COLO668 (cell line): ENCODE measurements around the gene GMEB2.
A peak's percentile ranks its signal among the peaks of the same experiment; 100 is the strongest.

Experiments used
- DNase-seq: peaks from one replicate; lab custom pipeline; 2025; ENCODE audit not compliant: unreplicated experiment; lab: John Stamatoyannopoulos, UW

The GMEB2 gene

DNA sequence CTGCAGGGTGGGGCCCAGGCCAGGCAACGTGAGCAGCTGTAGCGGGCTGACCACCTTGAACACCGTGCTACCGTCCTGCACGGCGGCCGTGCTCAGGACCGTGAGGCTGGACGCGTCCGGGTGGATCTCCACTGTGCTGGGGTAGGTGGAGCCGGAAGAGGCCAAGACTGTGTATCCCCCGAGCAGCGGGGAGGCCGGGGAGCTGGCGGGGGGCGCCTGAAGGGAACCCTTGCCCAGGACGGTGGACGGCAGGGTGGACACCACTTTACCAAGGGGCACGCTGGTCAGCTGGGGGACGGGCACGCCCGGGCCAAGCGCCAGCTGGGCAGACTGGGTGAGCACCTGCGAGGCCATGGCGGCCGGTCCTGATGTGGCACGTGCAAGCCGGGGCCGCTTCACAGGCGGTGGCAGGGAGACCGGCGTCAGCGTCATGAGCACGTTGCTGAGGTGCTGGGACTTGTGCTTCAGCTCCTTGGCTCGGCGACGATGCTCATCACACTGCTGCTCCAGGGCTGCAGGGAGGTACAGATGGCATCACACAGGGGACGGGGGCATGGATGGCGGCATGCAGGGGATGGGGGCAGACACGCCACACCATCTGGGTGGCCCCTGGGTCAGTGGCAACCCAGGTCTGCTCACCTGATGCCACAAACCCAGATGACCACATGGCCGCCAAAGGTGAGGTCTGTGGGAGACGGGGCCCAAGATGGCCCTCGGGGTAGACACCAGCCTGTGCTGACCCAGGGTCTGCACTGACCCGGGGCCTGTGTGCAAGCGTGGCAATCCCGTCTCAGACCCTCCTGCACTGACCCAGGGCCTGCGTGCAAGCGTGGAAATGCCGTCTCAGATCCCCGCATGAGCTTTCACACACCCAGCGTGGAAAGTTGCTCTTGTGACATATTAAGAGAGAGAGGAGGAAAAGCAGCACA lies 36.4 kb downstream of the GMEB2 start:
- DNase-seq = no peak

DNA sequence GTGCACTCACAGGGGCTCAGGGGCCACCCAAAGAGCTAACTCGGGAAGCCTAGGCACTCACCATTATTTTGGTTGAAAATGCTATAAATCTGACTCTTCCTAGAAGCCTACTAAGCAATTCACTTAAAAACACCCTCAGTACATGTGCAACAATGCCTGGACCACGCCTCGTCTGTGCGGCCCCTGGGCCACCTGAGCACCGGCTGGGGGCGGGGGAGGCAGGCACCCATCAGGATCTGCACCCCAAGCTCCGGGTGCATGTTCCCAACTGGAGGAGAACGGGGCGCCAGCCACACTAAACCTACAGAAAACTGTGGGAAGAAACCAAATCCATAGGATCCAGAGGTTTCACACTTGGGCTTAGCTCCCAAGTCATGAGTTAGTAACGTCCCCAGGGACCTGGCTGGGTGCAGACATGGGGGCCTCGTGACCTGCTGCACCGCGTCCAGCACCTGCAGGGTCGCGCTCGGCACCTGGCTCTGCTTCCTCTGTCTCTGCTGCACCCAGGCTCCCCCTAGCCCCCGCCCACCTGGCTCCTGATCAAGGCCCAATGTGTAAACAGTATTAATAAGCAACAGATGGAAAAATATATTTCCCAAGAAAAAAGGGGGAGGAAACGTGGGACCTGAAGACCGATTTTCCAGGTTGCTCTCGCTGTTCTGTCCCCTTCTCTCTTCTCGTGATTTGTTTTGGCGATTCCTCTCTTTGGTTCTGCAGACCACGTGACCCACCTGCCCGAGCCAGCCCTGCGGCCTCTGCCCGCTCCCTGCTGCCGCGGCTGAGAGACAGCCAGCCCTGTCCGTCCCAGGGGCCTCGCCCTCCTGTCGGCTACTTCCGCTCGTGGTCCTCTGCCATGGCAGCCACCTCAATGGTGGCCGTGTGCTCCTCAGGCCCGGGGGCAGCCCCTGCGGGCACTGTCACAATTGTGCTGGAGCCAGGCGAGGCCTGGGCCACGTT lies 37.4 kb downstream of the GMEB2 start:
- no peak for DNase-seq

DNA sequence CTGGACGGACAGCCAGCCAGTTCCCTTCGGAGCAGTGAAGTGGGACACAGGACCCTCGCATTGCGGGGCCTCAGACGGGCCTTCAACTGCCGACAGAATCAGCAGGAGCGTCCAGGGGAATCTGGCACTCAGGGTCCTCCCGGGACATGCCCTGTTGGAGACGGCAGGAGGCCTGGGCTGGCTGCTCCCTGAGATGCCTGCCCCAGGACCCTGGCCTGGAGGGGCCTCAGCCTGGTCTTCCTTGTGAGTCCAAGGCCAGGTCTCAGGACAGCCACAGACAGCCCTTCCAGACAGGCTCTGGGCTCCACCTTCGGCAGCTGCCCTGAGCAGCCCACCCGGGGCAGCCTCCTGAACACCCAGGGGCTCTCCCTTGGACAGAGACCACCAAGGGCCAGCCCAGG lies 38.3 kb downstream of the GMEB2 start:
- DNase-seq = no peak

DNA sequence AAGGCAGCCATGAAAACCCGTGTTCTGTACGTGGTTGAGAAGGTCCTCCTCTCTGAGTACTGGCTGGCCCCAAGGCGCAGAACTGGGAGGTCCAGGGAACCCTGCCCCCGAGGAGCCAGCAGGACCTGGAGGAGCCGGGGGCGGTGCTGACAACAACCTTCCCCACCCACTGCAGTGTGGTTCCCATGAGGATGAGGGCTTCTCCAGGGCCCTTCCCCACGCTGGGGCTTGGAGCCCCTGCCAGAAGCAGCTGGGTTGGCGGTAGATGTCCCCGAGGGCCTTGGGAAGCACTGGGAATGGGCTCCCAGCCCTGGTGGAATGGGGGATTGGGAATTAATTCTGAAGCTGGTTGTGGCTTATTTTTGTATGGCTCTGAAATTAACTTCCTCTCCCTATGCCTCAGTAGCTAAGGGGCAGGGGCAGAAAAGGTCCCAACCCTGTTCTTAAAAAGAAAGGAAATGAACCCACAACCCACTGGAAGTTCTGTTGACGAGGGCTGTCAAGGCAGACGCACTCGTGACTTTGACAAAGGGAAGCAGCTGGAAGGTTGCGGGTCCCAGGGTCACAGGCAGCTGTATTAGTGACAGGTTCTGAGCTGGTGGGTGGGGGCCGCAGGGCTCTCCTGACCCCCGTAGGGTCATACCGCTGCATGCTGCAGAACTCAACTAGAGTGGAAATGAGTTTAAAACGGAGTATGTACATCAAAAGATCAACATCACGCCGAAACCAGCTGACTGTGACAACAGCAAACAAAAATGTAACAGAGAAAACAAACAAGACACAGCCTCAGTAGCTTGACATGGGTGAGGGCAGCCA lies 38.9 kb downstream of the GMEB2 start:
- no peak for DNase-seq

DNA sequence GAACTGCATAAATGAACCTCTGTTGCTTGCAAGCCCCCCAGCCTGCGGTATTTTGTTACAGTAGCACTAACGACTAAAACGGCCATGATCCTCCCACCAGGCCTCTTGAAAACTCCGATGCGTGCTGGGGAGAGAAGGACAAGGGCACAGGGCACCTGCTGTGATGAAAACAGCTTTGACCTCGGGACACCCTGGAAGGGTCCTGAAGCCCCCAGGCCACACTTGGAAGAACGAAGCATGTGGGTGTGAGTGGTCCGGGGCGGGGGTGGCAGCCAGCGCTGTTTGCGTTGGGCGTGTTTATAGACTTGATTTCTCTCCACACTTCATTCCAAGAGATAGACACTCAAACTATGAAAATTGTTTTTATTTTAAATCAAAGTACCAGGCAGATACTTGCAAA lies 39.6 kb downstream of the GMEB2 start:
- DNase-seq = no peak

DNA sequence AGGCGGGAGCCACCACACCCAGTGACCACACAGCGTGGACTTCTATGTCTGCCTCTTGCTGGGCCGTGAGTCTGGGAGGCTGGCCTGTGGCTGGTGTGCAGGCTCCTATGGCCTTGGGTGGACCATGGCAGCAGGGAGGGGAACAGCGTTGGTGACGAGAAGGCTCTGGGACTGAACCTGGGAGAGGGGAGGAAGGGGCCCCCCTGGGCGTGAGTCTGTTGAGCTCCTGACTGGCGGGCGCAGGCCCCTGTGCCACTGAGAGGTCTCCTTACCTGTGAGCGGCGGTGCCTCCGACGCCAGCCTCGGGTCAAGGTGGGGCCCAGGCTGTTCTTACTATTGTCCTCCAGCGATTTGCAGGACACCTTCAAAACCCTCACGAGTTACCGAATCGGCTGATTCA lies 40.1 kb downstream of the GMEB2 start:
- no peak for DNase-seq

DNA sequence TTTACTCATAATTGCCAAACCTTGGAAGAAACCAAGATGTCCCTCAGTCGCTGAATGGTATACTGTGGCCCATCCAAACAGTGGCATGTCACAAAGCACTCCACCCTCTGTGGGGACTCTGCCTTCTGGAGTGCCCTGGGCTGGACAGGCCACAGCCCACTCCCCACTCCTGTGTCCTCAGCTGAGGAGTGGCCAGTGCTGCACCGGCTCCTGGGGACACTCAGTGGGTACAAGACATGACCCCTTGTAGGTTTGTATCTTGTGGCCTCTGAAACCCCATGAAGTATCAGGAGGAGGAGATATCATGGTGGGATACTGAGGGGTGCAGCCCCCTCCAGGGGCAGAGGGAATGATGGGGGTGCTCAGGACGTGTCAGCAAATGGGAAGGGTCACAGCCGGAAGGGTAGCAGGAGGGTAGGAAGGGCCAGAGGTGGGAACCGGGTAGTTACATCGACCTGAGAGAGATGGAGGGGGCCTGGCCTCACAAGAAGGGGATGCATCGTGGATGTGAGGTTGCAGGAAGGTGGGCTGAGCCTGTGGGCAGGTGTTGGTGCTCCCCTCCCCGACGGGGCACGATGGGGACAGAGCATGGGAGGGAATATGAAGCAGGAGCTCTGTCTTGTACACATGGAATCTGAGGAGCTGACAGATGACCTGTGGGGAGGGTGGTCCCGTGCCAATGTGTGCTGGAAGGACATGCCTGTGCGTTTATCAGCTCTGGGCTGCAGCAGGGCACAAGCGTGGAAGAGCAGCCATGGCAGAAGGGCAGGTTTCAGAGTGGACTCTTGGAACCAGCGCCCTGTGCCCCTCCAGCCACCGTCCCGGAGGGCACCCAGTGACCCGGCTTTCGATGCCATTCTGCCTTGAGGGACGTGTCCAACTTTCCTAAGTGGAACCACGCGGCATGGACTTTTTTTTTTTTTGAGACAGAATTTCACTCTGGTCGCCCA lies 41.0 kb downstream of the GMEB2 start:
- DNase-seq = no peak

DNA sequence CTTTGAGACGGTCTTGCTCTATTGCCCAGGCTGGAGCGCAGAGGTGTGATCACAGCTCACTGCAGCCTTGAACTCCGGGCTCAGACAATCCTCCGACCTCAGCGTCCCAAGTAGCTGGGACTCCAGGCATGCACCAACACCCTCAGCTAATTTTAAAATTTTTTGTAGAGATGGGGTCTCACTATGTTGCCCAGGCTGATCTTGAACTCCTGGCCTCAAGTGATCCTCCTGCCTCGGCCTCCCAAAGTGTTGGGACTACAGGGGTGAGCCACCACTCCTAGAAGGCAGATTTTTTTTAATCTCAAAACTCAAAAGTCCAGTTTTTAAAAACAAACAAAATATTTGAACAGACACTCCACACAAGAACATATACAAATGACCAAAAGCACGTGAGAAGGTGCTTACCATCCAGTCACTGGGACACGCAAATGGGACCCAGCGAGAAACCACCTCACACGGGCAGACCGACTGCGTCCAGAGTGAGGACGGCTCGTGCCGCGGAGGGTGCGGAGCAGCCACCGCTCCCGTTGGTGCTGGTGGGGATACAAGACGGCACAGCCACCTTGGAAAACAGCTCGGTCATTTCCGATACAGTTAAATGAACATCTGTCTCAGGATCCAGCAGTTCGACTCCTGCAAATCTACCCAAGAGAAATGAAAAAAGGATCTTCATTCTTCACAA lies 44.4 kb downstream of the GMEB2 start:
- peak; percentile 40 for DNase-seq

DNA sequence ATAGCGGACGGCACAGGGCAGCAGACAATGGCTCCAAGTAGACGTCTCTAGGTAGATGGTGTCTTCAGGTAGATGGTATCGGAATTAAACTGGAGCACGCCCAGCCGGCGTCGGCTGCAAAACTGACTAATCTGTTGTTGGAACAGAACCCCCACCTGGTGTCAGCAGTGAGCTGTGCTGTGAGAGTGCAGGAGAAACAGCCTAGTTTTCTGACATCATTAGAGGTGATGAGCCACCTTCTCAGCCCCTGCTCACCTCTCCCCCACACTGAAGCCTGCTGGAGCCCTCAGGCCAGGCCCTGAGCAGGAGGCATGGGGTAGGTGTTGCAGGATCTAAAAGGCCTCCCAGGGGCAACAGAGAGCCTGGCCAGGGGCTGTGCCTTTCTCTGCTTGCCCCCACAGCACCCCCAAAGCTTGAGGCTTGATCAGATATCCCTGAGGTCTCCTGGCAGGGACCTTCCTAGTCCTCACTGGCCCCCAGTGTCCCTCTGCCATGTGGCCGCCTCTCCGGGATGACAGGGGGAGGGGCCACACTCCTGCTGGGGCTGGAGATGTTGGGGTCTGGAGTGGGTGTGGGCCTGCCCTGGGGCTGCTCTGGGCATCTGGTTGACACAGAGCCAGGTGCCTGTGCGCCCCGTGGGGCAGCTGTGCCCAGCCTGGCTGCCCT lies 46.0 kb downstream of the GMEB2 start:
- peak; percentile 68 for DNase-seq

DNA sequence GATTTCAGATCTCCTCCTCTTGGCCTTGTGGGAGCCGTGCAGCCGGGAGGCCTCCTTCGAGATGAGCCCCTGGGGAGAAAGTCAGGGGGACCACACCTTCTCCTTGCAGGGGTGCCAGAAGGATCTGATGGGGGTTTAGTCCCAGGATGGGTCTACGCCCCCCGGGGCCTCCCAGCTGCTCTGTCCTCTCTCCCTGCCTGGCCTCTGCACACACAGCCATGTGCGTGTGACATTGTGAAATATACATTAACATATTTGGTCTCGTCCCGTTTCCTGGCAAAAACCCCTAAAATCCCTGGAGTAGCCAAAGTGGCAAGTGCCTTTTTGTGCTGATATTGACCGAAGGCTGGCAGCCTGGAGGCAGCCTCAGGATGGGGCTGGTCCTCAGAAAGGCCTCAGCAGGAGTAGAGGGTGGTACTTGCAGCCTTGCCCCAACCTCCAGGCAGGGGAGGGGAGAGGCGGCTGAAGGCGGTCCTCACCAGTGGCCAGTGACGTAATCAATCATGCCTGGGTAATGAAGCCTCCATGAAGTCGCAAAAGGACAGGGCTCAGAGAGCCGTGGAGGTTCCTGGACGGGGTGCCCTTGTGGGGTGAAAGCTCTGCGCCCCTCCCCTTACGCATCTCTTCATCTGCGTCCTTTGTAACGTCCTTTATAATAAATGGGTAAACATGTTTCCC lies 47.7 kb downstream of the GMEB2 start:
- DNase-seq = no peak

DNA sequence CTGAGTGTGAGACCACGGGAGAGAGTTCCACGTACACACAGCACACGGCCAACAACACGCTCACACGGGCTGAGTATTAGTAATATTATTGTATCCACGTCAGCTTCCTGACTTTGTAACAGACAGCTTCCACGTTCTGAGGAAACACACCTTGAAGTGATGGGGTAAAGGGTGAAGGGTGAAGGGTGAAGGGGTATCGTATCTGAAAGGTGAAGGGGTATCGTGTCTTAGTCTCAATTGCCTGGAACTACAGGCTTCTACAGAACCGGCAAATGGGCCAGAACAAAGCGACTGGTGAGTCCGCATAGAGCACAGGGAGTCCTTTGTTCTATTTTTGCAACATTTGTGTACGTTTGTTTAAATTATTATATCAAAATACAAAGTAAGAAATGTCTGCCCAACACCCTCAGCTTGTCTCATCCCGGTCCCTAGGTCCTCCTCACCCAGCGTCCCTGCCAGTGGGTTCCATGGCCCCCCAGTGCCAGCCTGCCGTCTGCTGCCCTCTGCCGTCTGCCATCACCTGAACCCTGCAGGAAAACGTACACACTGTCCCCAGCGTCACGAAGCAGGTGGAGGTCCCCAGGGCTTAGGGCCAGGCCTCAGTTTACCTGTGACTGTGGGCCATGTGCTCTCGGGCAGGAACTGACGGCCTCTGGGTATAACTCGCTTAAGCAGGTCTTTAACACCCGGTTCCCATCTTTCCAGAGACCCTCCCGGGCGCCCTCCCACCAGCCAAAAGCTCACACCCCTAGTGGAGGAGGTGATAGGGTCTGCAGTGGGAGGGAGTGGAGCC lies 48.5 kb downstream of the GMEB2 start:
- DNase-seq = peak; percentile 20

DNA sequence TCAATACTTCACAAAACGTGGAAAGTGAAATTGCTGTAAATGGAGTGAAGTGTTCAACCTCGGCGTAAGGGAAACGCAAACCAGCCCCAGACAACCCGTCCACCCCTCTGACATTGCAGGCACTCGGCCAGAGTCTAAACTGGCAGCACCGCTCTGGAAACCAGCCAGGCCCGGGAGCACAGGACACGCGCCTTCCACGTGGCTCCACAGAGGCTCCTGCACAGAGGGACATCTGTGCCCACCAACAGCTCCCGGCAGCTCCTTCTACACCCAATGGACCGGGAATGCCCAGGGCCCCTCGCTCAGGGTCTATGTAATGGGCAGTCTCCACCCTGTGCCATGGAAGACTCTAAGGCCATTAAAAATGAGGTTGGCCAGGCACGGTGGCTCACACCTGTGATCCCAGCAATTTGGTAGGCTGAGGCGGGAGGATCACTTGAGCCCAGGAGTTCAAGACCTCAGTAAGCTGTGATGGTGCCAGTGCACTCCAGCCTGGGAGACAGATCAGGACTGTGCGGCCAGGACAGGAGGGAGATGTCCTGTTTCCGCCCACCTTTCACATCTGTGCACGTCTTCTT lies 49.5 kb downstream of the GMEB2 start:
- peak; percentile 10 for DNase-seq

DNA sequence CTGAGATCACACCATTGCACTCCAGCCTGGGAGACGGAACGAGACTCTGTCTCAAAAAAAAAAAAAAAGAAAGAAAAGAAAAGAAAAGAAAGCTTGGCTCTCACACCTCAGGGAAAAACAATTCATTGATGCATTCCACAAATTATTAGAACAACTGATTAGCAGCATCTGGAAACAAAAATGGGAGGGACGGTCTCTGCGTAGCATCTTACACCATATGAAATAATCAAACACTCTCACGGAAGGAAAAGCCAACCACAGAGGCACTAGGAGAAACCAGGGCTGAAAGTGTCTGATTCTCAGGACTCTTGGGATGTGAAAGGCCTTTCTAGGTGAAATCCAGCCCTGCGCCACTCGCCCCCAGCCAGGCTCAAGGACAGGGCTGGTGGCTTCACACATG lies 50.6 kb downstream of the GMEB2 start:
- DNase-seq = no peak

DNA sequence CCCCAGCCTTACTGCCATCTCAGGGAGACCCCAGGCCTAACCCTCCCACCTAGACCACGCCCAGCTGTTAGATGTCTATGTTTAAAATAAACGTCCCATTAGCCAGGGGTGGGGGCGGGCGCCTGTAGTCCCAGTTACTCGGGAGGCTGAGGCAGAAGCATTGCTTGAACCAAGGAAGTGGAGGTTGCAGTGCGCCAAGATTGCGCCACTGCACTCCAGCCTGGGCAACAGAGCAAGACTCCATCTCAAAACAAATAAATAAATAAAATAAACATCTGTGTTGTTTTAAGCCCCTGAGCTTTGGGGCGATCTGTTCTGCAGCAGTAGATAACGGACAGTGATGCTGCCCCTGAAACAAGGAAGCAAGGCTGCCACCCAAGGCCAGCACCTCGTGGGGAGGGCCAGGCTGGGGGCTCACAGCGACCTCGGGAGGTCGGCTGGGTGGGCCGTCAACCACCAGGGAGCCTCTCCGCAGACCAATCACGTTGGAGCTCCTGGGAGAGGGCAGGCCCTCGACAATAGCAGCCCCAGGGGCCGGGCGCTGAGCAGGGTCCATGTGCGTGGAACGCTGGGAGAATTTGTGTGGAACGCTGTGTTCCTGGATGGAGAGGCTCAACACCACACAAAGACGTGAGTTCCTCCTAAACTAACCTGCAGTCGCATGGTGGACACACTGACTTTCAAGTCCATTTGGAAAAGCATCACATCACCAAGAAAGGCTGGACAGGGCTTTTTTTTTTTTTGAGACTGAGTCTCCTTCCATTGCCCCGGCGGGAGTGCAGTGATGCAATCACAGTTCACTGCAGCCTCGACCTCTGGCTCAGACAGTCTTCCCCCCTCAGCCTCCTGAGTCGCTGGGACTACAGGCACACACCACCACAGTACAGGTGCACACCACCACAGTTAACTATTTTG lies 51.8 kb downstream of the GMEB2 start:
- no peak for DNase-seq

DNA sequence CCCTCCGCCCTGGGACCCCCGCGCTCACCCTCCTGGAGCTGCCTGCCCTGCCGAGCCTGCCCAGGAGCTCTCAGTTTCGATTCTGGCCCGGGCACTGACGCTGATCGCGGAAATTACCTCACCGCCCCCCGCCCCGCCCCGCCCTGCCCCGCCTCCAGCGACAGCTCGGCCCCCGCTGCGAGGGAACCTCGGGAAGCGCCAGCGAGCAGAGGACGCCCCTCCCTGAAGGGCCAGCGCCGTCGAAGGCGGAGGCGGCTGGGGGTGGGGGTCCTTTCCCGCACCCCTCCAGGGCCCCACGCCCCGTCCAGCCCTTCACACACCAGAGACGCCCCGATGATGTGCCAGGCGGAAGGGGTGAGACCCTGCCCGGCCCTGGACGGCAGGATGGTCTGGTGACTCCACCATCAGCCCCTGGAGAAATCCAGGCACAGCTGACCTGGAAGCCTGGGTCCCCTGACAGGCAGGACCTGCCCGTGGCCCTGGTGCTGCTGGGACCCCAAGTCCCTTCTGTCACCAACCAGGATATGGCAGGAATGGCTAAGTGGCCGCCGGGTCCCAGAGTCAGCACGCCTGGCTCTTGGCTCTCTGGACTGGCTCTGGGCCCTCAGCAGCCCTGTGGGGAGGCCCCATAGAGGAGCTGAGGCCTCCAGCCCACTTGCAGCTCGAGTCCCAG lies 52.6 kb downstream of the GMEB2 start, which contains the start of gene HELZ2:
Gene HELZ2, minus strand, starts transcription at position 84 of the 673 bp plus-strand sequence. CDS start 1,854 bp downstream, outside the sequence.
- DNase-seq = peak; percentile 77
